ENCODE data around the gene BZW2.

DNA sequence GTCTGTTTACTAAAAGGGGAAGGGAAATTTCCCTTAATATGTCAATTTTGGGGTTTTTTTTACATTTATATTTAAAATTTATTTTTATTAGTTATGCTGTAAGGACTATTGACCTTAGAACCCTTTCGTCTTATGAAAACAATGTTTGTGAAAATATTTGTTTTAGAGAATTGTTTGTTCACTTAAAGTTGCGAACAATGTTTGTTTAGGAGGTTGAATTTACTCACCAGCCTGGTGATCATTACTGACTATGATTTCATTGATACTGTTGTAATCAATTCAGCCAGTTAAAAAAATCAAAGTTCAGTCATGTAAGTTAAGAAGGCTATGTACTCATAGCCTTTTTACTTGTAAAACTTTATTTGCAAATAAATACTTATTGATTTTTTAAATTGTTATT, 80.2 kb downstream of the BZW2 start:
- TF ChIP-seq EZH2phosphoT487 (IDR thresholded peaks at IDR 0.05; ENCODE audit: insufficient read depth, low read depth) (no peak), EZH2 (IDR thresholded peaks at IDR 0.05; ENCODE audit: insufficient read depth, poor library complexity, severe bottlenecking) (no peak)
